HG03575 (cell line): Measurements from ENCODE around the gene KCNIP3.

Experiments
- ATAC-seq: cut with Tn5 transposase; IDR thresholded peaks from one replicate; pipeline ENCODE4 v1.9.1; 2021; ENCODE audit not compliant: unreplicated experiment, insufficient number of reproducible peaks, low FRiP score; ENCODE audit errors: extremely low read depth

KCNIP3 gene

GRCh38 chr2:95273566-95274290 lies 23.4 kb upstream of the KCNIP3 start:
- ATAC-seq = no peak

GRCh38 chr2:95274291-95275150 lies 22.6 kb upstream of the KCNIP3 start, which contains the start of gene PROM2:
Gene PROM2 (plus strand): TSS chr2:95274449. CDS start chr2:95274586, 137 bp downstream.
- no peak for ATAC-seq

GRCh38 chr2:95275151-95275515 lies 22.0 kb upstream of the KCNIP3 start:
- no peak for ATAC-seq

- no peak for ATAC-seq
These were observed 21.4 kb upstream of the KCNIP3 start for GRCh38 chr2:95275601-95276243.

GRCh38 chr2:95276244-95276887 lies 20.8 kb upstream of the KCNIP3 start:
- no peak for ATAC-seq

GRCh38 chr2:95276888-95277245 lies 20.3 kb upstream of the KCNIP3 start:
- ATAC-seq = no peak

GRCh38 chr2:95277246-95277906 lies 19.8 kb upstream of the KCNIP3 start:
- ATAC-seq = no peak

GRCh38 chr2:95278051-95278471 lies 19.1 kb upstream of the KCNIP3 start:
- no peak for ATAC-seq

- no peak for ATAC-seq
These were observed 18.4 kb upstream of the KCNIP3 start for GRCh38 chr2:95278637-95279225.

GRCh38 chr2:95279435-95280035 lies 17.6 kb upstream of the KCNIP3 start:
- no peak for ATAC-seq

GRCh38 chr2:95281071-95281470 lies 16.1 kb upstream of the KCNIP3 start:
- no peak for ATAC-seq

- no peak for ATAC-seq
These were observed 15.4 kb upstream of the KCNIP3 start for GRCh38 chr2:95281786-95282185.

GRCh38 chr2:95282458-95282857 lies 14.7 kb upstream of the KCNIP3 start:
- no peak for ATAC-seq

GRCh38 chr2:95283562-95283961 lies 13.6 kb upstream of the KCNIP3 start:
- no peak for ATAC-seq

GRCh38 chr2:95284886-95285541 lies 12.1 kb upstream of the KCNIP3 start:
- no peak for ATAC-seq

- ATAC-seq = no peak
These were observed 11.6 kb upstream of the KCNIP3 start for GRCh38 chr2:95285542-95285932.

GRCh38 chr2:95287336-95287735 lies 9.8 kb upstream of the KCNIP3 start:
- no peak for ATAC-seq

GRCh38 chr2:95287806-95288205 lies 9.3 kb upstream of the KCNIP3 start:
- no peak for ATAC-seq
